Activated CD8-positive, alpha-beta memory T cell treated with anti-CD3 and anti-CD28 coated beads for 36 hours (primary cell): ENCODE data around the gene IL4R. TPM values are rescaled to one million over a fixed set of nuclear protein-coding genes. Genes with fewer than 3 reads are reported as not detected.
"Not testable (repeated sequence)": the region's sequence is repeated elsewhere in the genome, so short reads cannot be mapped to it uniquely, and the experiment has no call there.

ENCODE experiments used
- CTCF ChIA-PET: fragments of 350-600 bp; sonication (Branson Sonifier 250); formaldehyde crosslinking; loops from one replicate; lab custom pipeline; 2021; ENCODE audit warnings: antibody characterized with exemption; lab: Charles Lee
- POLR2A ChIA-PET: fragments of 350-600 bp; sonication (Branson Sonifier 250); formaldehyde crosslinking; loops from one replicate; lab custom pipeline; 2021; ENCODE audit warnings: antibody characterized with exemption; lab: Charles Lee
- total RNA-seq, 2 experiments: library from RNA; stranded (reverse); gene quantifications; one replicate each; pipeline ENCODE4 v1.2.3, GENCODE V29; 2021

IL4R gene
- total RNA-seq: 100 to 1,000 TPM; 153 to 157 TPM

DNA sequence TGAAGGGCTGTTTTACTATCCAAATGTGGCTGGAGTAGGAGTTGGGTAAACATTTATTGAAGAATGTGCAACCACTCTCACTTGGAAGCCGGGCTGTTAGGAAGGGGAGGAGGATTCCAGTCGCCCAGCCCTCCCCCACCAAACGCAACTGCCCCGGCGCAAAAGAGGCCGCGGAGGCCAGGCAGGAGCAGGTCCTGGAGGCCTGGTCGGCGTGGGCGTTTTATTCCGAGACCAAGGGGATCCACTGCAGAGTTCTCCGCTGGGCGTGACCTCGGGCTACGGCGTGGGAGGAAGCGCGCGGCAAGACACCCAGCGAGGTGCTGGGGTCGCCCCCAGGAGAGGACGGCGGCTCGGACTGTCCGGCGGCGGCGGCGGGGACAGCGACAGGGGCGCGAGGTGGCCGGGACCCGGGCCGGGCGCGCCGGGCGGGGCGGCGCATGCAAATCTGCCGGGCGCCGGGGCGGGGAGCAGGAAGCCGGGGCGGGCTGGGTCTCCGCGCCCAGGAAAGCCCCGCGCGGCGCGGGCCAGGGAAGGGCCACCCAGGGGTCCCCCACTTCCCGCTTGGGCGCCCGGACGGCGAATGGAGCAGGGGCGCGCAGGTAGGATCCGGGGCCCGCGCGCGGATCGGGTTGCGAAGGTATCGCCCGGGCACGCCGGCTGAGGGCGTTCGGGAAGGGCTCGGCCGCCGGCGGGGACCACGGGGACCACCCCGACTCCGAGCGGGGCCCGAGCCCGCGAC lies at the start of gene IL4R:
Gene IL4R, plus strand, starts transcription at position 553 of the 739 bp plus-strand sequence. CDS start 26,230 bp downstream, outside the sequence.
- ChIA-PET CTCF (no interaction called here), POLR2A (no interaction called here)

DNA sequence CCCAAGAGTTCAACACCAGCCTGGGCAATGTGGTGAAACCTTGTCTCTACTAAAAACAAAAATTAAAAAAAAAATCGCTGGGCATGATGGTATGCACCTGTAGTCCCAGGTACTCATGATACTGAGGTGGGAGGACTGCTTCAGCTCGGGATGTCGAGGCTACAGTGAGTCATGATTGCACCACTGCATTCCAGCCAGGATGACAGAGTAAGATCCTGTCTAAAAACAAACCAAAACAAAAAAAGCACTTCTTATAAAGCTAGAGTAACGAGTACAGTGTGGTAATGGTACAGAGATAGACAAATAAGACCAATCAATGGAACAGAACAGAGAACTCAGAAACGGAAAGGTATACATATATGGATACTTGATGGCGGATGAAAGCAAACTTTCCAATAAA lies 49.6 kb upstream of the IL4R start:
- CTCF ChIA-PET: interaction anchor here (1.3 kb wide), 1 partner anchor 10 kb away, joined by 3 read pairs; no protein-coding TSS in a partner anchor
- POLR2A ChIA-PET: no interaction called here

GRCh38 chr16:27265982-27266381 lies 47.8 kb upstream of the IL4R start:
- CTCF ChIA-PET: interaction anchor here (1.2 kb wide), 1 partner anchor 110 kb away, joined by 3 read pairs; no protein-coding TSS in a partner anchor
- POLR2A ChIA-PET: no interaction called here

DNA sequence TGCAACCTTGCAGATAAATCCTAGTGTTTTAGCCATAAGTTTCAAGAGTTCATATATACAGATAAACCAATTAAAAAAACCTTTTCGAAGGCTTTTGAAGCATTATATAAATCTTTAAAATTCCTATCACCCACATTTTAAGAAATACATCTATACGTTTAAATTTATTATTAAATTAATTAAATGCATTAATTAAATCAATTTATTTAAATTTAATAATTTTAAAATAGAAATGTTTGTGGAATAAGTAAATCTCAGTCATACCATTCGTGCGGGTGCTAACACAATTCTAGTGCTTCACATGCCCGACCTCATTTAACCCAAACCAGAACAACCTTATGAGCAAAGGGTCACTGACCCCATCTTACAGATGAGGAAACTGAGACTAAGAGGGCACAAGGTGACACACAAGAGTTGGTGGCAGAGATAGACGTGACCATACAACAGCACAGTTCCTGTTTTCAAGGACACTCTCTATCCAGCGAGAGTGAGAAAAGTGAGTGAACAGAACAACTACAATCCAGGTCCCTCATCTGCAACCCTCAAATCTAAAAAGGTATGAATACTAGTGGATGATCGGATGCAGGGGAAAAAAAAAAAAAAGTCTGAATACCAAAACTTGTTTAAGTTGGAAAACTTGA lies 46.6 kb upstream of the IL4R start:
- CTCF ChIA-PET: interaction anchor here (1.6 kb wide), 1 partner anchor 32 kb away, joined by 6 read pairs; no protein-coding TSS in a partner anchor
- POLR2A ChIA-PET: no interaction called here

DNA sequence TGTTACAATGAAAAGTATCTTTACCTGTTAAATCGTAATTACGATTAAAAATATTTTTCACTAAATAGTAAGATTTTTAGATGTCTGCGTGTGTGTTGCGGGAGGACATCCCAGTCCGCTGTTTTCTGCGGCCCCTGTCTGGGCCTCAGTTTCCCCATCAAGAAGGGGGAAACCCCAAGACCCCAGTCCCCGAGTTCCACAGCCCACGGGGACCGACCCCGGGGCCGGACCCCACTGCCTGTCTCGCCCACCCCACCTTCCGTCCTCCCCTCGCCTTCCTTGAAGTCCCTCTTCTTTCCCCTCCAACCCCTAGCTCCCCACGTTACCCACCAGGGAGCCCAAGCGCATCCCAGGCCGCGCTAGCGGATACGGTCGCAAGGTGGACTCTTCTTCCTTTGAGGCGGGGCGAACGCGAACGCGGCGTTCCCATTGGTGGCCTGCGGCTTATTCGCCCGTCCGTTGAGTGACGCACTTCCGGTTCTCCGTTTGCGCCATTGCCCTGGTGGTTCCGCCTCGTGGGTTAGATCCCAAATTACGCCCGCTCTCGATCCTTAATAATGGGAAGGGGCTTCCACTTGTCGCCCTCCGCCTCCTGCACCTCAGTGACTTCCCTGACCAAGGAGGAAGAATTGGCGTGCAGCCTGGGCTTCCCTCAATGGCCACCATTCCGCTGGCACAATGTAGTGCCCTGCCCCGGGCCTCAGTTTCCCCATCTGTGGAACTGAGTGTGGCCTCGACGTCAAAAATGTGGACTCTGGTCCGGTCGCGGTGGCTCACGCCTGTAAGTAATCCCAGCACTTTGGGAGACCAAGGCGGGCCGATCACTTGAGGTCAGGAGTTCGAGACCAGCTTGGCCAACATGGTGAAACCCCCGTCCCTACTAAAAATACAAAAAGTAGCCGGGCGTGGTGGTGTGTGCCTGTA lies 45.1 kb upstream of the IL4R start, which contains the start of gene NSMCE1:
Gene NSMCE1, minus strand, starts transcription at position 397 of the 924 bp plus-strand sequence. CDS start 11,202 bp downstream, outside the sequence.
- ChIA-PET CTCF (interaction anchor here (0.9 to 1.6 kb wide), 5 partner anchors 9 to 99 kb away, joined by 3 to 6 read pairs (median 3); no protein-coding TSS in a partner anchor), POLR2A (interaction anchor here (0.6 to 1.0 kb wide), 3 partner anchors 22 to 136 kb away, joined by 3 to 6 read pairs (median 4); no protein-coding TSS in a partner anchor)

DNA sequence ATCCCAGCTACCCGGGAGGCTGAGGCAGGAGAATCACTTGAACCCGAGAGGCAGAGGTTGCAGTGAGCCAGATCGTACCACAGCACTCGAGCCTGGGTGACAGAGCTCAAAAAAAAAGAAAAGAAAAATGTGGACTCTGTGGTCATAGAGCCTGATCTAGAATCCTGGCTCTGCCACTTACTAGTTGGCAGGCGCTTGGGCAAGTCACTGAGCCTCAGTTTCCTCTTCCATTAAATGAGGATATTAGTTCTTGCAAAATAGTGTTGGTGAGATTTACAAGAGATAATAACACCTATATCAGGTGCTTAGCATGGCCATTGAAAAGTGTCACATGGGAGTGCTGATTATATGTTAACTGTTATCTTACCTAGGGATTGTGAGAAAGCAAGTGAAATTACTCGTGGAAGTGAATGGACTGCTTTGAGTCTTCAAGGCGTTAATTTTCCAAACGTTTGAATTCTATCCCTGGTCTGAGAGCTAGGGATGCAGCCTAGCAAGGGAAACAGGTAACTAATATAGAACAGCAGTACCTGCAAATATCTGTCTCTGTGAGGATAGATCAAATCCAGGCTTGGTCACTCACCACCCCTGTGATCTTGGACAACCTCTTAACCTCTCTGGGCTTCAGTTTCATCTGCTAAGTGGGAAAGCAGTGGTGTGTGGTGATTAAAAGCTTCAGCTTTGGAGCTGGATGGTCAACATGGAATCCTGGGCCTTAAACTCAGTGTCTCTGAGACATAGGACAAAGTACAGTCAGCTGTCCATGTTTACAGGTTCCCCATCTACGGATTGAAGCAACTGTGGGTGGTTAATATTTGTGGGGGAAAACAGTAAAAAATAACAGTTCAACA lies 44.2 kb upstream of the IL4R start:
- POLR2A ChIA-PET: interaction anchor here (0.9 to 1.3 kb wide), 2 partner anchors 35 to 49 kb away, joined by 3 to 4 read pairs; no protein-coding TSS in a partner anchor
- CTCF ChIA-PET: interaction anchor here (0.9 to 1.5 kb wide), 4 partner anchors 8 to 99 kb away, joined by 3 read pairs; no protein-coding TSS in a partner anchor

DNA sequence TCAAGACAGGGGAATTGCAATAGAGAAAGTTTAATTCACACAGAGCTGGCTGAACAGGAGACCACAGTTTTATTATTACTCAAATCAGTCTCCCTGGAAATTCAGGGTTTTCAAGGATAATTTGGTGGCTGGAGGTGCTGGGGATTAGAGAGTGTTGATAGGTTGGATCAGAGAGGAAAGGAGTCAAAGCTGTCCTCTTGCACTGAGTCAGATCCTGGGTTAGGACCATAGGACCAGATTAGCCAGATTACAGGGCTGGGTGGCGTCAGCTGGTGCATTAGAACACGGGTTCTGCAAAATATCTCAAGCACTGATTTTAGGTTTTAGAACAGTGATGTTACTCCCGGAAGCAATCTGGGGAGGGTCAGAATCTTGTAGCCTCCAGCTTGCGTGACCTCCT lies 43.4 kb upstream of the IL4R start:
- ChIA-PET CTCF (interaction anchor here (1.3 kb wide), 1 partner anchor 48 kb away, joined by 3 read pairs; no protein-coding TSS in a partner anchor), POLR2A (interaction anchor here (1.3 kb wide), 1 partner anchor 48 kb away, joined by 3 read pairs; no protein-coding TSS in a partner anchor)

DNA sequence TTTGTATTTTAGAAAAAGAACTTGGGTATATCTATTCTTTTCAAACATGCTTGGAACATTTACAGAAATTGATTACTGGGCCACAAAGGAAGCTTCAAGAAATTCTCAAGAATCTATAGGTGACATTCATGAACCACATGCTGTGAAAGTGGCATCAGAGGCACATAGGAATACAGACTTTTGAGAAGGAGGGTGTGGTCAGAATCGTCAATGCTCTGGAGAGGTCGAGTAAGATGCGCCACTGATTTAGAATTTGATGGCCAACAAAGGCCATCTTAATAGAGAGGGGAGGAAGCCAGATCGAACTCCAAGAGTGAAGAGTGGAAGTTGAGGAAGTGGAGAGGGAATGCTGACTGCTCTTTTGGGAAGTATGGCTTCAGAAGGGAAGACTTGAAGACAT lies 41.7 kb upstream of the IL4R start:
- ChIA-PET POLR2A (no interaction called here), CTCF (no interaction called here)

DNA sequence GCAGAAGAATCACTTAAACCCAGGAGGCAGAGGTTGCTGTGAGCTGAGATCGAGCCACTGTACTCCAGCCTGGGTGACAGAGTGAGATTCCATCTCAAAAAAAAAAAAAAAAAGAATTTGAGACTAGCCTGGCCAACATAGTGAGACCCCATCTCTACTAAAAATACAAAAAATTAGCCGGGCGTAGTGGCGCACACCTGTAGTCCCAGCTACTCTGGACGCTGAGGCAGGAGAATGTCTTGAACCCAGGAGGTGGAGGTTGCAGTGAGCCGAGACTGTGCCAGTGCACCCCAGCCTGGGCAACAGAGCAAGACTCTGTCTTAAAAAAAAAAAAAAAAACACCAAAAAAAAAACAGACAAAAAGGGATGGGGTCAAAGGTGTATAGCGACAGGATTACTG lies 41.1 kb upstream of the IL4R start:
- CTCF ChIA-PET: interaction anchor here (1.4 kb wide), 1 partner anchor 43 kb away, joined by 5 read pairs; no protein-coding TSS in a partner anchor
- POLR2A ChIA-PET: not testable (repeated sequence)

DNA sequence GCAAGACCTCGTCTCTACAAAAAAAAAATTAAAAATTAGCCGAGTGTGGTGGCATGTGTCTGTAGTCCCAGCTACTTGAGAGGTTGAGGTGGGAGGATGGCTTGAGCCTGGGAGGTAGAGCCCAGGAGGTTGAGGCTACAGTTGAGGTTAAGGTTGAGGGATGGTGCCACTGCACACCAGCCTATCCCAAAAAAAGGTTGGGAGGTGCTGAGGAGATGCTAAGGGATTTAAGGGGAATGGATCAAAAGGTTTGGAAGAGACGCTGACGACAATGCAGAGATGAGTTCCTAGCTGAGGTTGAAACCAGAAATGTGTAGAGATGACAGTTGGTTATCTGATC lies 40.5 kb upstream of the IL4R start:
- POLR2A ChIA-PET: interaction anchor here (1.6 kb wide), 1 partner anchor 37 kb away, joined by 6 read pairs; no protein-coding TSS in a partner anchor
- CTCF ChIA-PET: interaction anchor here (0.5 to 1.5 kb wide), 5 partner anchors 9 to 42 kb away, joined by 3 to 5 read pairs (median 3); no protein-coding TSS in a partner anchor

DNA sequence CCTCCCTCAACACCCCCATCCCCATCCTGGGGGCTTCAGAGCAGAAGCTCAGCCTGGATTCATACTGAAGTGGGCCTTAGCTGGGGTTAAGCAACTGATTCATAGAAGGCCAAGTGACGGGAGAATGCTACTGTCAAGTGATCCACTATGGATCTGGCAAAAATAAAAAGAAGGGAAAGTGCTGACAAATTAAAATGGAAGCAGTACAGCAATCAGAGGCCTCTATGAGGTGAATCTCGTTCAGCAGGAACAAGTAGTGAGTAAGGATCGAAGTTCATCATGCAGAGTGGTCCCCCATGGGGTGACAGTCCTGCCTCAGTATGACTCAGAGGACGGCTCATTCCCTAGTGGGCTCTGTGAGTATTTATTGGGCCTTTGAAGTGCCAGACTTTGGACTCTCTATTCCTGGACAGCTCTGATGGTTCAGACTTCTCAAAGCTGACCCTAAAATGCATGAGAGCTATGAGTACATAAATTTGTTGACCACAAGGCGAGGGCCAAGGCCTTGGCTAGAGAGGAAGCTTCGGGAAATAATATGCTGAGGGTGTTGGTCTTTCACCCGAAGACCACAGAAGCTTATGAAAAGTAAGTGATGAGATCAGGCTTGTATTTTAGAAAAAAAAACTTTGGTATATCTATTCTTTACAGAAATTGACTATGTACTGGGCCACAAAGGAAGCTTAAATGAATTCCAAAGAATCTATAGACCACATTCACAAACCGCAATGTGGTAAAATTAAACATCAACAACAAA lies 39.9 kb upstream of the IL4R start:
- ChIA-PET CTCF (interaction anchor here (0.5 to 1.5 kb wide), 8 partner anchors 10 to 177 kb away, joined by 3 to 7 read pairs (median 3); no protein-coding TSS in a partner anchor), POLR2A (interaction anchor here (0.6 to 1.6 kb wide), 7 partner anchors 37 to 129 kb away, joined by 3 to 6 read pairs (median 4); no protein-coding TSS in a partner anchor)

GRCh38 chr16:27274424-27274874 lies 39.3 kb upstream of the IL4R start:
- POLR2A ChIA-PET: interaction anchor here (0.6 to 1.6 kb wide), 8 partner anchors 38 to 128 kb away, joined by 3 to 9 read pairs (median 4); no protein-coding TSS in a partner anchor
- CTCF ChIA-PET: interaction anchor here (1.0 to 1.5 kb wide), 5 partner anchors 10 to 176 kb away, joined by 3 to 7 read pairs (median 3); no protein-coding TSS in a partner anchor

DNA sequence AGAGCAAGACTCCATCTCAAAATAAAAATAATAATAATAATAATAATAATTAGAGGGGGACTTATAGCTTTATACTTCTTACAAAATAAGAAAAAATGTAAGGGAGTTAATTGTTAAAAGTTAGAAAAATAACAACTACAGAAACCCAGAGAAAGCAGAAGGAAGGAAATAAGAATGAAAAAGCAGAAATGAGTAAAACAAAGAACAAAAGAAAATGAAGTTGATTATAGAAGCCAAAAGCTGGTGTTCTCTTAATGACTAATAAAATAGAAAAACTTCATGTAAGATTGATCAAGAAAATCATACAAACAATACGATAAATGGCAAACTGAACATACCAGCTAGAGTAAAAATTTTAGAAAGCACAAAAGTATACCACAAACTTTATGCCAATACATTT lies 38.4 kb upstream of the IL4R start:
- ChIA-PET POLR2A (no interaction called here), CTCF (no interaction called here)

GRCh38 chr16:27281243-27281642 lies 32.5 kb upstream of the IL4R start:
- CTCF ChIA-PET: interaction anchor here (1.1 kb wide), 1 partner anchor 50 kb away, joined by 3 read pairs; no protein-coding TSS in a partner anchor
- POLR2A ChIA-PET: no interaction called here

- ChIA-PET CTCF (interaction anchor here (0.7 to 2.6 kb wide), 2 partner anchors 50 to 130 kb away, joined by 3 to 6 read pairs; no protein-coding TSS in a partner anchor), POLR2A (interaction anchor here (0.6 to 0.7 kb wide), 3 partner anchors 82 to 174 kb away, joined by 4 to 9 read pairs (median 4); partner anchors contain the start of gene KDM8)
Measured at GRCh38 chr16:27284865-27285675, 28.7 kb upstream of the IL4R start.
